GM19193 (cell line): ENCODE measurements around the gene QRFP.

Experiments used
- POLR2A ChIP-seq: IDR thresholded peaks from 4 replicates; pipeline ENCODE4 v1.6.1; 2011; ENCODE audit not compliant: insufficient read depth, insufficient read length; ENCODE audit errors: extremely low read depth

QRFP gene

DNA sequence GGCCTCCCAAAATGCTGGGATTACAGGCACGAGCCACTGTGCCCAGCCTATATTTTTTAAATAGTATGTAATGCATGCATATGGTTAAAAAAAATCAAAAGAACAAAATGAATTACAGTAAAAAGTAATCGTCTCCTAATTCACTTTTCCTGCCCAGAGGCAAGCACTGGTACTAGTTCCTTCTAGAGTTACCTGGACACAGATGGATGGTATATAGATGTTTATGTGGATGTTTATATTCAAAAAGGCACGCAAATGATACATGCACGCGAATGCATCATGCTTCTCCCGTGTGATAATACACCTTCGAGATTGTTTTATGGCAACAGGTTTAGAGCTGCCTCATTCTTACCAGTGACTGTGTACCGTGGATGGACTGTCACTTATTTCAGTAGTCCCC, 40.1 kb downstream of the QRFP start:
- no peak for TF ChIP-seq POLR2A

DNA sequence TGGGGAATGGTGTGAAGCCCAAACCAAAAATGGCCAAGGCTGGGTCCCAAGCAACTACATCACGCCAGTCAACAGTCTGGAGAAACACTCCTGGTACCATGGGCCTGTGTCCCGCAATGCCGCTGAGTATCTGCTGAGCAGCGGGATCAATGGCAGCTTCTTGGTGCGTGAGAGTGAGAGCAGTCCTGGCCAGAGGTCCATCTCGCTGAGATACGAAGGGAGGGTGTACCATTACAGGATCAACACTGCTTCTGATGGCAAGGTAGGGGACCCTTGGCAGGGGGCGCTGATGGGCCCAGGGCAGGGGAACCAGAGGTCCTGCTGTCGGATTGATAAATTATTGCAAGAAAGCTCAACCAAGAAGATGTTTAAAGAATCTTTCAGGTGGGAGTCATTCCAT, 41.8 kb downstream of the QRFP start:
- no peak for TF ChIP-seq POLR2A

- no peak for TF ChIP-seq POLR2A
Measured at GRCh38 chr9:130854092-130854491, 42.5 kb downstream of the QRFP start.

- TF ChIP-seq POLR2A = no peak
Measured at GRCh38 chr9:130852801-130853200, 43.8 kb downstream of the QRFP start.

GRCh38 chr9:130849356-130849755, 47.3 kb downstream of the QRFP start:
- no peak for TF ChIP-seq POLR2A

DNA sequence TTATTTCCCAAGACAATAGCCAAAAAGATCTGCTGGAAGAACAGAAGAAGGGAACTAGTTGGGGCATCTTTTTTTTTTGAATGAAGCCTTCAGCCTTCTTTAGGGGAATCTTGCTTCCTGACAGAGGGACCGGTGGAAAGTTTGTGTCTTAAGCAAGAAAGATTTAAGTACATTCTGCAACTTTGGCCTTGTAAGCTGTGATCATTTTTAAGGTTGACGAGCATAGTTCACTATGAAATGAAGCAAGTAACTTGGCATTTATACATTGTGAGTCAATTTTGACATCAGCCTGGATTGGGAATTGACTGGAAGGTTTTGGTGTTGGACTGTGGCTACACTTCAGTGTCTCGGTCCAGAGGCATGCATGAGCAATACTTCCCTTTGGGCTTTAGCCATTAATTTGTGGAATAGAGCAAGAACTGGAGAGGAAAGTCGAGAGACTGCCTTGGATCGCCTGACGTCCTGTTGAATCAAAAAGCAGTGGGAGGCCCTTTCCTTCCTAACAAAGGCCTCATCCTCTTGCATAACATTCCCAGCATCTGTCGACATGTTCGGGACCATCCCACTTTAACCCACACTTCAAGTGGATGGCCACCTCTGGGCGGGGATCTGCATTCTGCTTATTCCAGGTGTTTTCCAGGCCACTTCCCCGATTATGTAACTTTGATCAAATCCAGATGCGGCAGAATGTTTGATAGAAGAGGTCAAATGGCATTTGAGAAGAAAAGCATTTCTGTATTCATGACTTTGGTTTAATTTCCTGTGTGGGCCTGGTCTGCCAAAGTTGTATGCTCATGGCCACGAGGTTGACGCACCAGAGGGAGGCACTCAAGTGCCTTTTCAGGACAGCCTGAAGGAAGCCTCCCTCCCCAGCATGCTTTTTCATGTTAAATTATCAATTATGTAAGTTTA, 49.0 kb downstream of the QRFP start:
- no peak for TF ChIP-seq POLR2A

- no peak for TF ChIP-seq POLR2A
Measured at GRCh38 chr9:130846487-130847305, 49.9 kb downstream of the QRFP start.

DNA sequence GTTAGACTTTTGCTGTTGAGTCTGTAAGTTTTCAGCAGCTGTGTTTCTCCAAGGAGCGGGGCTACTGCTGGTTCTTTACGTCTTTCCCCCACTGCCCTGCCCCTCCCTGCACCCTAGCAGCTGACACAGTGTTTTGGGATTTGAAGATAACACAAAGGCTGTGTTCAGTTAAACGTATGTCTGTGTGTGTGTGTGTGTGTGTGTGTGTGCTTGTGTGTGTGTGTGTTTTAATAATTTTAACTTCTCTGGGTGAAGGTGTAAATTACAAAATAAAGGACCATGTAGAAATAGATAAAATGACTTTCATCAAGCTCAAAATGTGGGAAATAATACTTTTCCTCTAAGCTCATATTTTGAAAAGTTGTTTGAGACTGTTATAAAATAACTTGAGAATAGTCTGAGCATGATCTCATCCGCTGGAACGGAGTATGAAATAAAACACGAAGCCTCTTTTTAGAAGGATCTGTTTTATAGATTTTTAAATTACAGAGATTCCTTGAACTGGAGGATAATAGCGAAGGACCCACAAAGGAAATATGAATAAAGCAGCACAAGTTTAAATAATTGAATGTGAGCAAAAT, 50.6 kb downstream of the QRFP start:
- no peak for TF ChIP-seq POLR2A

GRCh38 chr9:130845254-130845653, 51.4 kb downstream of the QRFP start:
- no peak for TF ChIP-seq POLR2A

- TF ChIP-seq POLR2A = no peak
Measured at GRCh38 chr9:130844044-130844451, 52.6 kb downstream of the QRFP start.

- TF ChIP-seq POLR2A = no peak
Measured at GRCh38 chr9:130843049-130843908, 53.3 kb downstream of the QRFP start.
